HEK293T (cell line): ENCODE results near the gene UTP4.

Experiments used
- CTCF ChIA-PET: fragments of 350-600 bp; formaldehyde crosslinking; extraction: SDS; loops from one replicate; lab custom pipeline; 2021; ENCODE audit warnings: antibody characterized with exemption, inconsistent platforms; lab: Yijun Ruan, JAX
- POLR2A ChIA-PET: fragments of 350-600 bp; formaldehyde crosslinking; extraction: SDS; loops from one replicate; lab custom pipeline; 2020; ENCODE audit warnings: antibody characterized with exemption, inconsistent platforms; lab: Yijun Ruan, JAX
- DNase-seq: peaks from one replicate; pipeline ENCODE4 v3.0.0; 2012; ENCODE audit warnings: mixed read lengths; ENCODE audit errors: extremely low spot score
- ARNT ChIP-seq: fragments of 450-650 bp; IDR thresholded peaks from 2 replicates; pipeline ENCODE4 v1.6.1; 2017; ENCODE audit warnings: mild to moderate bottlenecking
- BHLHE40 ChIP-seq: fragments of 450-650 bp; IDR thresholded peaks from 2 replicates; pipeline ENCODE4 v1.6.1; 2016; ENCODE audit warnings: mild to moderate bottlenecking, moderate library complexity, borderline replicate concordance
- CTBP1 ChIP-seq: fragments of 450-650 bp; IDR thresholded peaks from 2 replicates; pipeline ENCODE4 v1.6.1; 2016; ENCODE audit warnings: borderline replicate concordance
- ELF4 ChIP-seq: fragments of 450-650 bp; IDR thresholded peaks from 2 replicates; pipeline ENCODE4 v1.6.1; 2017; ENCODE audit warnings: antibody characterized with exemption
- FOXA1 ChIP-seq: fragments of 450-650 bp; IDR thresholded peaks from 2 replicates; pipeline ENCODE4 v1.6.1; 2016; ENCODE audit warnings: mild to moderate bottlenecking
- FOXK2 ChIP-seq: fragments of 450-650 bp; IDR thresholded peaks from 2 replicates; pipeline ENCODE4 v1.6.1; 2016; ENCODE audit warnings: mild to moderate bottlenecking
- FOXM1 ChIP-seq: fragments of 450-650 bp; IDR thresholded peaks from 2 replicates; pipeline ENCODE4 v1.6.1; 2017; ENCODE audit warnings: mild to moderate bottlenecking, borderline replicate concordance
- HDGF ChIP-seq: fragments of 450-650 bp; IDR thresholded peaks from 2 replicates; pipeline ENCODE4 v1.6.1; 2017; ENCODE audit warnings: antibody characterized with exemption, borderline replicate concordance
- L3MBTL2 ChIP-seq: fragments of 450-650 bp; conservative IDR thresholded peaks from 2 replicates; pipeline ENCODE4 v1.6.1; 2016; ENCODE audit warnings: mild to moderate bottlenecking
- LEF1 ChIP-seq: fragments of 450-650 bp; IDR thresholded peaks from 2 replicates; pipeline ENCODE4 v1.6.1; 2017; ENCODE audit warnings: mild to moderate bottlenecking, borderline replicate concordance
- NFRKB ChIP-seq: fragments of 450-650 bp; IDR thresholded peaks from 2 replicates; pipeline ENCODE4 v1.6.1; 2016; ENCODE audit warnings: mild to moderate bottlenecking, moderate library complexity
- SP1 ChIP-seq: fragments of 450-650 bp; IDR thresholded peaks from 2 replicates; pipeline ENCODE4 v1.6.1; 2017
- SUZ12 ChIP-seq: fragments of 450-650 bp; IDR thresholded peaks from 2 replicates; pipeline ENCODE4 v1.6.1; 2016; ENCODE audit warnings: mild to moderate bottlenecking
- TARDBP ChIP-seq: fragments of 450-650 bp; IDR thresholded peaks from 2 replicates; pipeline ENCODE4 v1.6.1; 2016
- ZNF384 ChIP-seq: fragments of 450-650 bp; IDR thresholded peaks from 2 replicates; pipeline ENCODE4 v1.6.1; 2016
- TF ChIP-seq, protein P1 (sequence below): fragments of 450-650 bp; IDR thresholded peaks from 2 replicates; pipeline ENCODE4 v1.6.1; 2016

Gene UTP4

DNA sequence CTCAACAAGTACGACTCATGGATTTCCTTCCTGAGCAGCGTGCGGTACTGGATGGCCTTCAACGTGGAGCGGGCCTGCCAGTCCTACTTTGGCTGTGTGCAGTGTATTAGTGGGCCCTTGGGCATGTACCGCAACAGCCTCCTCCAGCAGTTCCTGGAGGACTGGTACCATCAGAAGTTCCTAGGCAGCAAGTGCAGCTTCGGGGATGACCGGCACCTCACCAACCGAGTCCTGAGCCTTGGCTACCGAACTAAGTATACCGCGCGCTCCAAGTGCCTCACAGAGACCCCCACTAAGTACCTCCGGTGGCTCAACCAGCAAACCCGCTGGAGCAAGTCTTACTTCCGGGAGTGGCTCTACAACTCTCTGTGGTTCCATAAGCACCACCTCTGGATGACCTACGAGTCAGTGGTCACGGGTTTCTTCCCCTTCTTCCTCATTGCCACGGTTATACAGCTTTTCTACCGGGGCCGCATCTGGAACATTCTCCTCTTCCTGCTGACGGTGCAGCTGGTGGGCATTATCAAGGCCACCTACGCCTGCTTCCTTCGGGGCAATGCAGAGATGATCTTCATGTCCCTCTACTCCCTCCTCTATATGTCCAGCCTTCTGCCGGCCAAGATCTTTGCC is 18.0 kb upstream of the UTP4 start:
- ChIA-PET CTCF (interaction anchor here (4.8 kb wide), 1 partner anchor 9 kb away, joined by 26 read pairs; no protein-coding TSS in a partner anchor), POLR2A (interaction anchor here (0.6 kb wide), 1 partner anchor 18 kb away, joined by 3 read pairs; no protein-coding TSS in a partner anchor)
- no peak for DNase-seq
- TF ChIP-seq ELF4, result no peak
- TF ChIP-seq SUZ12, result no peak
- TF ChIP-seq ZNF384, result no peak
- TF ChIP-seq SP1, result no peak
- TF ChIP-seq FOXA1, result no peak
- no peak for TF ChIP-seq ARNT
- no peak for TF ChIP-seq FOXM1
- TF ChIP-seq, protein P1, sequence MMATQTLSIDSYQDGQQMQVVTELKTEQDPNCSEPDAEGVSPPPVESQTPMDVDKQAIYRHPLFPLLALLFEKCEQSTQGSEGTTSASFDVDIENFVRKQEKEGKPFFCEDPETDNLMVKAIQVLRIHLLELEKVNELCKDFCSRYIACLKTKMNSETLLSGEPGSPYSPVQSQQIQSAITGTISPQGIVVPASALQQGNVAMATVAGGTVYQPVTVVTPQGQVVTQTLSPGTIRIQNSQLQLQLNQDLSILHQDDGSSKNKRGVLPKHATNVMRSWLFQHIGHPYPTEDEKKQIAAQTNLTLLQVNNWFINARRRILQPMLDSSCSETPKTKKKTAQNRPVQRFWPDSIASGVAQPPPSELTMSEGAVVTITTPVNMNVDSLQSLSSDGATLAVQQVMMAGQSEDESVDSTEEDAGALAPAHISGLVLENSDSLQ, result no peak
- no peak for TF ChIP-seq LEF1

DNA sequence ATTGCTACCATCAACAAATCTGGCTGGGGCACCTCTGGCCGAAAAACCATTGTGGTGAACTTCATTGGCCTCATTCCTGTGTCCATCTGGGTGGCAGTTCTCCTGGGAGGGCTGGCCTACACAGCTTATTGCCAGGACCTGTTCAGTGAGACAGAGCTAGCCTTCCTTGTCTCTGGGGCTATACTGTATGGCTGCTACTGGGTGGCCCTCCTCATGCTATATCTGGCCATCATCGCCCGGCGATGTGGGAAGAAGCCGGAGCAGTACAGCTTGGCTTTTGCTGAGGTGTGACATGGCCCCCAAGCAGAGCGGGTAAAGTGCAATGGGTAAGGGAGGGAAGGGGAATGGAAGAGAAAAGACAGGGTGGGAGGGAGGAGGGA is 17.5 kb upstream of the UTP4 start:
- ChIA-PET CTCF (interaction anchor here (0.6 to 4.8 kb wide), 2 partner anchors 8 to 292 kb away, joined by 7 to 26 read pairs; no protein-coding TSS in a partner anchor), POLR2A (interaction anchor here (0.6 kb wide), 1 partner anchor 18 kb away, joined by 3 read pairs; no protein-coding TSS in a partner anchor)
- TF ChIP-seq FOXA1 (no peak), ARNT (no peak), SUZ12 (no peak), L3MBTL2 (no peak), HDGF (no peak), NFRKB (no peak), FOXM1 (no peak), SP1 (no peak), BHLHE40 (no peak), TARDBP (no peak), FOXK2 (no peak), CTBP1 (no peak), ELF4 (no peak), ZNF384 (no peak)
- no peak for DNase-seq

DNA sequence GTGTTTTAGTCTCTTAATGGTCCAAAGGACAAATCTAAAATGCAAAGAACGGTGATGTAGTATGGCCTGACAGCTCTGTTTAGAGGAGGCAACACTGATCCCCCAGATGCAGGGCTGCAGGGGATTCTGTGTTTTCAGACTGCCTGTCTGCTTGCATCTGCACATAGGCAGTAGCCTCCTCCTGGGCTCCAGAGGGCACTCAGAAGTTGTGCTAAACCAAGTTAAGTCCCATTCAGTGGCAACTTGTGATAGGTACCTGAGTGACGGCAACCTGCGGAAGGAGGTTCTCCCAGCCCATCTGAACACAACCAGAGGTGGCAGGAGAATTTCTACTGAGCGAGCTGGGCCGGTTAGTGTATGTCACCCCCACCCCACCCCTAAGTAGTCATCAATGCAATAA is 17.1 kb upstream of the UTP4 start:
- ChIA-PET CTCF (interaction anchor here (0.6 to 4.8 kb wide), 2 partner anchors 8 to 292 kb away, joined by 7 to 26 read pairs; no protein-coding TSS in a partner anchor), POLR2A (interaction anchor here (0.6 kb wide), 1 partner anchor 18 kb away, joined by 3 read pairs; no protein-coding TSS in a partner anchor)
- DNase-seq, result no peak
- no peak for TF ChIP-seq HDGF
- TF ChIP-seq, protein P1, result no peak
- no peak for TF ChIP-seq ARNT
- no peak for TF ChIP-seq LEF1
- no peak for TF ChIP-seq FOXK2
- TF ChIP-seq FOXA1, result no peak
- TF ChIP-seq SP1, result no peak
- no peak for TF ChIP-seq ZNF384

DNA sequence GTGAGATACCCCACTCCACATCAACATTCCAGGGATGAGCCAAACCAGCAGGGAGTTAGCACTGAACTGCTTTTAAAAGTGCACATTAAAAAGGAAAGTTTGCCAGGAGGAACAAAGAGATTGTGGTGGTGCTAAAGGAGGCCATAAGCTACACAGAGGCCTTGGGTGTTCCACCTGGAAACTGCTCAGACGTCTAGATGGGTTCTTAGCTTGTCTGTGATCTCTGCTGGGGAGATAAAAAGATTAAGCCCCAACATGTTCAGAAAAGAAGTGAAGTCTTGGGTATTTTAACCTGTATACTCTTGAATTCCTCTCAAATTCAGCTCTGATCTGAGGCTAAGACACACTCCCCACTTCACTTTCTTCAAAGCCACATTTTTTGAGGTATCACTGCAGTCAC is 16.6 kb upstream of the UTP4 start:
- CTCF ChIA-PET, result no interaction called here
- TF ChIP-seq ZNF384 (no peak), BHLHE40 (no peak), FOXM1 (no peak), FOXK2 (no peak)
- POLR2A ChIA-PET, result no interaction called here
- no peak for DNase-seq

DNA sequence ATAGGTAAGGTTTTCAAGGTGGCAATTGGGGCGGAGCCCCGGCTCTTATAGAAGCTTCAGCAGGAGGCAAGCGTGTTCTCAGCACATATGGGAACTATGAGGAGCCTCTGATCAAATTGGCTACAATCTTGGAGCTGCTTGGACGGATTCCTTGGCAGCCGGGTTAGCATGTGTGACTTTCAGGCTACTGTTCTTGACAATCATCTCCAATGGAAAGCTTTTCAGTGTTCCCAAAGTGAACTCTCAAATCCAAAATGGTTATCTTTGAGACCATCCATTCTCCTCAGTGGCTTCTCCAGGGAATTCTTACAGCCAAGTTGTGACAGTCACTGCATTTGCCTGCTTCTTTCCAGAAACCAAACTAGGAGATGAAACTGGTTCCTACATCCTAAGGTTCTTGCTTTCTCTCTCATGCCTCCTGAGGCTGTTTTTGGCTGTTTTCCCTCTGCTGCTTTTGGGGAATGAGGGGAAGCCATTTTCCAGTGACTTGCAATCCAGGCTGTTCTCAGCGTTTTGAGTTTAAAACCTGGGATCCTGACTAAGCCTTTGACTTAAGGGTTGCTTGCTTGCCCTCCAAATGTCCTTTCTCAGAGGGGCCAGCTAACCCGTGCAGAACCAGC is 16.1 kb upstream of the UTP4 start:
- CTCF ChIA-PET, result no interaction called here
- TF ChIP-seq FOXA1, result no peak
- no peak for TF ChIP-seq TARDBP
- no peak for TF ChIP-seq NFRKB
- no peak for TF ChIP-seq ELF4
- no peak for TF ChIP-seq CTBP1
- TF ChIP-seq ZNF384, result no peak
- TF ChIP-seq HDGF, result no peak
- TF ChIP-seq FOXK2, result no peak
- no peak for TF ChIP-seq FOXM1
- TF ChIP-seq ARNT, result no peak
- TF ChIP-seq, protein P1, result no peak
- TF ChIP-seq SUZ12, result no peak
- TF ChIP-seq L3MBTL2, result no peak
- no peak for TF ChIP-seq BHLHE40
- TF ChIP-seq LEF1, result no peak
- TF ChIP-seq SP1, result no peak
- POLR2A ChIA-PET, result no interaction called here
- no peak for DNase-seq

DNA sequence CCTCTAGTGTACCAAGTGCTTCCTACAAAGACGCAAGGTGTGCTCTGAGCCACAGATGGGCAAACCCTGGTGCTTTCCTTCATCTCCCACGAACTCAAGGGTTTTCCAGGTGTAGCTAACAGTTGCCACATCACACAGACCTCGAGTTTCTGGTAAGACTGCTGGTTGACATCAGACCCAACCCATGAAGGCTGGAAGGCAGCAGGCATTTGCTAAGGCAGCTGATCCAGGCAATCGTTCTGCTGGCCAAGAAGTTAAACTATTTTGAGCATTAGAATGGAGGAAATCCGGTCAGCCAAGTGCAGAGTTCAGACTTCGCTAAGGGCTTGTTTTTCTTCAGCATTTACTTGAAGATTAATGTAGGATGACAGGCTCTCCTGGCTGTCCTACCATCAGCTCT is 15.5 kb upstream of the UTP4 start:
- ChIA-PET CTCF (no interaction called here), POLR2A (no interaction called here)
- TF ChIP-seq, protein P1, result no peak
- TF ChIP-seq ARNT (no peak), SP1 (no peak), L3MBTL2 (no peak), ELF4 (no peak), CTBP1 (no peak), BHLHE40 (no peak), HDGF (no peak), FOXM1 (no peak), FOXA1 (no peak), TARDBP (no peak), ZNF384 (no peak), SUZ12 (no peak), FOXK2 (no peak), LEF1 (no peak), NFRKB (no peak)
- no peak for DNase-seq
